Kasumi-1 (cell line): ENCODE results near the gene ERC2.
"Not testable (repeated sequence)": the region's sequence is repeated elsewhere in the genome, so short reads cannot be mapped to it uniquely, and the experiment has no call there.

Source experiments
- DNase-seq, 2 experiments: peaks; one replicate each; lab custom pipeline; 2025; lab: John Stamatoyannopoulos, UW

The ERC2 gene

DNA sequence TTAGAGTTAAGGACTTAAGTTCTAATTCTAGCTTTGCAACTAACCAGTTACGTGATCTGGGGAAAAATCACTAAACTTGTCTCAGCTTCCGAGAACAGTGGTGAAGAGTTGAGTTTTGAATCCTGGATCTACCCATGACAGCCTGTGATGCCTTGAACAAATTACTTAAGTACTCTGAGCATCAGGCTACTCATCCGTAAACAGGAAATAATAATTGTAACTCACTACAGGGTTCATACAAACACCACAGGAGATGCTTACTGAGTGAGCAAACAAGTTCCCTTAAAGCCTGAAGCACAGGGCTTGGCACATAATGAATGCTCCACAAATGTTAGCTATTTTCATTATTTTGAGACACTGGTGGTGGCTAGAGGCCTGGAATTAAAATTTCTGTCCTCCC is 158.8 kb downstream of the ERC2 start:
- DNase-seq: no peak

DNA sequence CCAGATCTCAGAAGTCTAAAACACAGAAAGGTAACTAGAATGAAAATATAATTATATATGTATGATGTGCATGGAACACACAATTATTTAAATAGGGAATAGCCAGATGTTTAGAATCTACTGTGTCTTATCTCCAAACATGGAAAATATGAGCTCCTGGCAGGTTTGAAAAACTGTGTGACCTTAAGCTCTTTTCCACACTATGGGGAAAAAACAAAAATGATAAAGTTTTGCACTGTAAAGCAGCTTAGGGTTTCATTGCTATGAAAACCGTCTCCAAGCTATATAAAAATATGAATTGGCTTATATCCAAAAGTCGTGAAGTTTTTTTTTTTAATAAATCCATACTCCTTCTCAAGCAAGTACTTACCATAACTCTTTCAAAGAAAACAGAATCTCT is 159.8 kb downstream of the ERC2 start:
- DNase-seq: no peak

DNA sequence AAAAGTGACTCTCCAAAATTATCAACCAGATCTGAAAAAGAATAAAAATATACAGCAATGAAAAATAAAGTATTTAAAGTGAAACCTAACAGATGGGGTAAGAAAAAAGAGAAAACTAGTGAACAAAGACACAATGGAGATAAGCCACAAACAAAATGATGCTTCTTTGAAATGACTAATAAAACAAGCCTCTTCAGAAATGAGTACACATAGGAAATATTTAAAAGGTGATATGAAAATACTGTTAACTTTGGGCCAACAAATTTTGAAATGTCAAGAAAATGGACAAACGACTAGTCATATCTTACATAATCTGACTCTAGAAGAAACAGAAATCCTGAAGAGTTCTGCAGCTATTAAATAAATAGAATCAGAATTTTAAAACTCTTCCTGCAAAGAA is 164.2 kb downstream of the ERC2 start:
- no peak for DNase-seq

DNA sequence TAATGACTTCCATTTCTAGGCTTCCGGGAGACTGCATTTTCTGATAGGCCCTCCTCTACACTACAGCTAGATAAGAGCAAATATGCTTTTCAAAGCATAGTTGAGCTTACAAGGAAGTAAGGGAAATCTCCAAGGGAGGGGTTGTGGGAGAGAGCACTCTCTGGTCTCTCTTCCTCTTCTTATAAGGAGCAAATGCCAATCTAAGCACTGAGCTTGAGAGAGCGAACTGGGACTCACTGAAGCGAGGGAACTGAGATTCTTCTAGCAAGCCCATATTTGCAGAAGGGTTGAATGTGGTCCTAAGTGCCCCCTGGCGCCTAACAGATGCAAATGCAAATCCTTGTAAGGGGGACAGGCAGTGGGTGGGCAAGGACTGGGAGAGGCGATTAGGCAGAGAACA is 164.8 kb downstream of the ERC2 start:
- peak; percentile 51 to 54 for DNase-seq

DNA sequence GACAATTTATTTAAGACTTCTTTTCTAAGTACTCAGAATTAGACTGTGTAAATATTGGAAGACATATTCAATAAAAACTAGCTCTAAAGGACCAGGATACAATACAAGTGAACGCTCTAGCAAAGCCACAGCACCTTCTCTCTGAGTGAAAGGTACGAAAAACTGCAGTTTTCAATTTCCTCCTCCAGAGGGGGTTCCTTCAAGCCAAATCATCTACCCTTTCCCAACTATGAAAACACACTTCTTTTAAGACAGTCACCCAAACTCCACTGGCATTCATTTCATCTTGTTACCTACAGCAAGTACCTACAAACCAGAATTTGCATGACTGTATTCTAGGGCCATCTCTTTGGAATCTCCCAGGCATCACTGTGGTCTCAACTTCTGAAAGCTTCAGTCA is 165.8 kb downstream of the ERC2 start:
- DNase-seq: peak; percentile 19 to 25

DNA sequence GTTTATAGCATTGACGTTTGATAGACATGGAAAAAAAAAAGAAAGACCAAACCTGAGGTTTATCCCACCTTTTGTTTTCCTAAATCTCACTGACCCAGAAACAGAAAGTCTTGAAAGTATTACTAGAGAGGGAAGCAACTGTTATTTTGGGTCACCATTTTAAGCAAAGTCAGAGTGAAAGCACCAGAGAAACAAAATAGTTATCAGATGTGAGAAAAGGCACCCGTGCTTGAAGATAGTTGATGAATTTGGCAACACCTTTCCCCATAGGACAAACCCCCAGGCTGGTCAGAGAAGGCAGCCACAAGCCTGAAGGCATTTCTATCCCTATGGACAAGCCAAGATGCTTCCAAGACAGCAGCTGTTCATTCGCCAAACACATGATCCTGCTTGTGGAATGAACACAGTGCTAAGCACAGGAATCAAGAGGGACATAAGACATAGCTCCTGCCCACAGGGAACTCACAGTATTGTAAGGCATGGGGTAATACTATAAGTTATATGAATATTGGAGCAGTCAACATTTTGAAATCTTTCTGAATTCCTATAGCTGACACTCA is 170.9 kb downstream of the ERC2 start:
- no peak for DNase-seq

- DNase-seq: no peak
Observed at GRCh38 chr3:56296361-56296760, 171.9 kb downstream of the ERC2 start.

DNA sequence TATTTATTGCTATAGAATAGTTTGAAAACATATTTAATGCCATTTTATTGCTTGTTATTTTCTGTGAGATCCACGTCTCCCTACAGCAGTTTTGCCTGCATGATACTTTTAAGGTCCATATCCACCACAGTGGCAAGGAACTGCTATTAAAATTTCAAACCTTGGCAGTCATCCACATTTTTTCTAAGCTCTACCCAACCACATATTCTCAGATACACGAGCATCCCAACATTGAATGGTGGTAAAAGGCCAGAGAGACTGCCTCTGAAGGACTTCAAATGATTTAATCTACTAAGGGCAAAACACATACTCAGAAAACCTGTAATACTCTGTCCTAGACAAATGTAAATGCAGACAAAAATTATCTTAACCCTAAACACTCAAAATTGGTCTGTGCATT is 173.1 kb downstream of the ERC2 start:
- no peak for DNase-seq

DNA sequence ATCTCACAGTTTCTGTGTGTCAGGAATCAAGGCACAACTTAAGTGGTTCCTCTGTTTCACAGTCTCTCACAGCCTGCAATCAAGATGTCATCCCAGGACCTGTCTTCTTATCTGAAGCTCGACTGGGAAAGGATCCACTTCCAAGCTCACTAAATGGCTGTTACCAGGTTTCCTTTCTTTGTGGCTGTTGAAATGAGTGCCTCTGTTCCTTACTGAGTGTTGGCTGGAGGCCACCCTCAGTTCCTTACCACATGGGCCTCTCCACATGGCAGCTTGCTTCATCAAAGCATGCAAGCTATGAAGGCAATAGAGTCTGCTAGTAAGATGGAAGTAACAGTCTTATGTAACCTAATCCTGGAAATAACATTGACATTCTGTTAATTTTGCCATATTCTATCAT is 174.0 kb downstream of the ERC2 start:
- no peak for DNase-seq

DNA sequence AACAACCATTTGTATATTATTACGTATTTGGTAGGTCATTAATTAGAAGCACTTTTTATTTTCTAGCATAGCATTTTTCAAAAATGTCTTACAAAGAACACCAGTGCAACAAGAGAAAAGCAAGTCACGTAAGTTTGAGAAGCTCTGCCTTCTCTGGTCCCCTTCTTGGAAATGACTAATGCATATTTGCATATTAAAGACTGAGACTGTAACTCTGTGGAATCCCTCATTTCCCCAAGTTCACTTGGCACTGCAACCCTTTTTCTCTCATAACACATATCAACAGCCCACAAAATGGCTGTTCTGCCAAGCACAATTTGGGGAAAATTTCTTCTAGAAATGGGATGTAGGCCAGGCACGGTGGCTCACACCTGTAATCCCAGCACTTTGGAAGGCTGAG is 176.3 kb downstream of the ERC2 start:
- DNase-seq: no peak

DNA sequence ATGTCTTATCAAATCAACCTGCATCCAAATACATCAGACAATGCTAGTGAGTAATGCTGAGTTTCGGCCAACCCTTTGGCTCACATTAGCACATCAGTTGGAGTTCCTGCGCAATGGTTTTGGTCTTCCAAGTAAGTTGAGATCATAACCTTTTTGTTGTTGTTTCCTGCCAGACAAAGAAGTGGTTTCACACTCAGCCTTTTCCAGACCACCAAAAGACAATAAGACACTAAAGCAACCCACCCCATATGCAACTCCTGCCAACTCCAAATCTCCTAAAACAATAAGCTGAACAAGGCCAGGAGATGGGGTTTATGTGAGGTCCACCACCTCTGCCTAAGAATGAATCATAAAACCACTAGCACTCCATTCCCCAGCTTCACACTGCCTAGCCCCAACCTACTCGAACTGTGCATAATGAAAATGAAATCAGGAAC is 177.0 kb downstream of the ERC2 start:
- no peak for DNase-seq

DNA sequence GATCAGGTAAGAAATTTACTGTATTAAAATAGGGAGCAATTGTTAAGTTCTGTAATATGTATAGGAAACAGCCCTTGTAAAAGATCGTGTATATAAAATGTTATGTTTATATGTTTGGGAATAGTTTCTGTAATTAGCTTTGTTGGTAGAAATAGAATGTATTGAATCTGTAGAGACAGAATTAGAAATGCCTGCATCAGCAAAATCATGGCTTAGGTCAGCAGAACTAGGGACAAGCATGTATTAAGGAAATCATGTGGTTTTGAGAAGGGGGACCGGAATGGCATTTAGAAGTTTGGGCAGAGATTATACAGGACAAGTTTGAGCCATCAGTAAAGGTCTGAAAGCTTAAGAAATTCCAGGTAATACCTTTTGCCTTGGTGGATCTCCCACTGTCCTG is 177.9 kb downstream of the ERC2 start:
- no peak for DNase-seq

GRCh38 chr3:56288258-56288657 is 180.0 kb downstream of the ERC2 start:
- no peak for DNase-seq

- no peak for DNase-seq
Observed at GRCh38 chr3:56282341-56282740, 185.9 kb downstream of the ERC2 start.

DNA sequence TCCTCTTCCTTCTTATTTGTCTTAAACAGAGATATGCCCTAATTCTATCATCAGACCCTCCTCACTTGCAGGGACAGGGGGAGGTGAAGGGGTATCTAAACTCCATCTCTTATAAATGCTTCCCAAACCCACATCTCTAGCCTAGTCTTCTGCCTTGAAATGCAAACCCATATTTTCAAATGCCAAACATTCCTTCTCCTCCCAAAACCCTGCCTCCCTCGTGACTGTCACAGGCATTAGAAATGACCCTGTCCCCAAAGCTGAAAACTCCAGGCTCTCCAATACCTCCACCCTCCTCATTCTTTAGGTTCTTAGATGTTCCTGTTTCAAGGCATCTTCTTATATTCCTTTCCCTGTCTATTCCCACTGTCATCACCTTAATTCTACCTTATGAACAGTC is 191.0 kb downstream of the ERC2 start:
- no peak for DNase-seq

GRCh38 chr3:56275120-56275519 is 193.1 kb downstream of the ERC2 start:
- DNase-seq: no peak

GRCh38 chr3:56269755-56270535 is 198.3 kb downstream of the ERC2 start:
- no peak for DNase-seq

DNA sequence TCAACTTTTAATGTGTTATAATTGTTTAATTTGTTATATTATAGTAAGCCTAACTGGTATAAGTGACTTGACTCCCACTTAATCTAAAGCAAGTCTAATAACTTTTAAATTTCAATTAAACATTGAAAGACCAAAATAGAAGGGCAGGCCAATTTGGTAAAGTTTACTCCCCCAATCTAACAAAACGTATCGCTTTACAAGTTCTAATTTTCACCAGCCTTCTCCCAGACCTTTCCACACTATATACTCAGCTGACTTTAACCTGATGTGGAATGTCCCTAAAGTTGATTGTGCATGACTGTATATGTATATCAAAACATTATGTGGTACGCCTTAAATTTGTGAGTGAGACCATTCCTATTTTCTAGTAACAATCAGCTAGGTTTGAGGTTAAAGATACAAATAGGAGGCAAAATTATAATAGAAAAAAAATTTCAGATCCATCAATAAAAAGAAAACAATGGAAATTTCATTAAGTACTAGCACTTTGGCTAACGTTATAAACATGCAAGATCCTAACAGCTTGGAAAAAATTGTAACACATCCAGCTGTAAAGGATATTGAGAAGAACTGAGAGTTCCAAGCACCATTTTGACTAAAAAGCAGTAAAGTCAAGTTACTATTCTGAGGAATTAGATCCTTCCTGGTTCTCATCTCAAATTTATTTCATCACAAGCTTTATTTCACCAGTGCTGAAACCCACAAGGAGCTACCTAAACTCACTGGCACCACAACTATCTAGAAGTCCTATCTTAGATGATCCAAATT is 199.5 kb downstream of the ERC2 start:
- no peak for DNase-seq

GRCh38 chr3:56261852-56262251 is 206.4 kb downstream of the ERC2 start:
- DNase-seq: not testable (repeated sequence)

GRCh38 chr3:56260262-56260661 is 208.0 kb downstream of the ERC2 start:
- no peak for DNase-seq

GRCh38 chr3:56257826-56258225 is 210.4 kb downstream of the ERC2 start:
- no peak for DNase-seq

DNA sequence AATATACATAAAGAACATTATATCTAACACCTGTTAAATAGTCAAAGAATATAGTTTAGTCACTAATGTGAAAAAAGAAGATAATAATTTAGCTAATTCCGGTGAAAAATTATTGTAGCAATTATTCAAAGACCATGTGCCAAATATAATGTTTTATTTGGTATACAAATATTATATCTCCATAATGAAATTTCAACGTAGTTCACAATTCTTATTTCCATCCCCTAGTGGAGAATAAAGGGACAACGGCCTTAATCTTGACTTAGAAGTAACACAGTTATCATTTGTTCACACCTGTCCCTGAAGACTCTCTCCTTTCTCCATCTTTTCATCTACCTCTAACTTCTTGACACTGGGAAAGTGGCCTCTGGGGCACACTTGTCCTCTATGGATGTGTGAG is 213.4 kb downstream of the ERC2 start:
- peak in 1 of 2 experiments; percentile 15 for DNase-seq
